Measurements from ENCODE around the gene CACNG4. TPM values are rescaled to one million over a fixed set of nuclear protein-coding genes. Genes with fewer than 3 reads are reported as not detected.

CACNG4 gene
- total RNA-seq, 1 donor from 2014 or later = not detected

GRCh38 chr17:67015001-67015400 lies 50.5 kb downstream of the CACNG4 start:
- FAIRE-seq (no peak), DNase-seq (ENCODE audit: low read depth) (no peak)
- H3K27me3 ChIP-seq (ENCODE audit: control insufficient read depth, insufficient read depth, low read length) = no peaks in the 10 kb centered on the region
- H3K4me3 ChIP-seq (ENCODE audit: low read depth, low read length) = no peak overlapping the region
- no peak for TF ChIP-seq CTCF (IDR thresholded peaks at IDR 0.05; ENCODE audit: insufficient read depth, low read length, severe bottlenecking)
- H3K36me3 ChIP-seq (ENCODE audit: control insufficient read depth, insufficient read depth, low read length) = no peaks in the 10 kb centered on the region

GRCh38 chr17:67016039-67016762 lies 51.7 kb downstream of the CACNG4 start:
- DNase-seq (ENCODE audit: low read depth) (no peak), FAIRE-seq (no peak)
- TF ChIP-seq CTCF (IDR thresholded peaks at IDR 0.05; ENCODE audit: insufficient read depth, low read length, severe bottlenecking) = no peak
- Histone ChIP-seq H3K36me3 (ENCODE audit: control insufficient read depth, insufficient read depth, low read length) (no peaks in the 10 kb centered on the region), H3K27me3 (ENCODE audit: control insufficient read depth, insufficient read depth, low read length) (no peaks in the 10 kb centered on the region), H3K4me3 (ENCODE audit: low read depth, low read length) (no peak overlapping the region)

- Histone ChIP-seq H3K36me3 (ENCODE audit: control insufficient read depth, insufficient read depth, low read length) (no peaks in the 10 kb centered on the region), H3K27me3 (ENCODE audit: control insufficient read depth, insufficient read depth, low read length) (no peaks in the 10 kb centered on the region), H3K4me3 (ENCODE audit: low read depth, low read length) (no peak overlapping the region)
- FAIRE-seq (no peak), DNase-seq (ENCODE audit: low read depth) (no peak)
- TF ChIP-seq CTCF (IDR thresholded peaks at IDR 0.05; ENCODE audit: insufficient read depth, low read length, severe bottlenecking) = no peak
Observed at GRCh38 chr17:67017910-67018309, 53.4 kb downstream of the CACNG4 start.

GRCh38 chr17:67018471-67019434 lies 54.2 kb downstream of the CACNG4 start:
- no peak for TF ChIP-seq CTCF (IDR thresholded peaks at IDR 0.05; ENCODE audit: insufficient read depth, low read length, severe bottlenecking)
- H3K36me3 ChIP-seq (ENCODE audit: control insufficient read depth, insufficient read depth, low read length) = no peaks in the 10 kb centered on the region
- no peaks in the 10 kb centered on the region for H3K27me3 ChIP-seq (ENCODE audit: control insufficient read depth, insufficient read depth, low read length)
- no peak overlapping the region for H3K4me3 ChIP-seq (ENCODE audit: low read depth, low read length)
- DNase-seq (ENCODE audit: low read depth) (no peak), FAIRE-seq (no peak)

GRCh38 chr17:67019809-67020208 lies 55.3 kb downstream of the CACNG4 start:
- no peak for TF ChIP-seq CTCF (IDR thresholded peaks at IDR 0.05; ENCODE audit: insufficient read depth, low read length, severe bottlenecking)
- FAIRE-seq = no peak
- Histone ChIP-seq H3K36me3 (ENCODE audit: control insufficient read depth, insufficient read depth, low read length) (no peaks in the 10 kb centered on the region), H3K4me3 (ENCODE audit: low read depth, low read length) (no peak overlapping the region), H3K27me3 (ENCODE audit: control insufficient read depth, insufficient read depth, low read length) (no peaks in the 10 kb centered on the region)
- DNase-seq (ENCODE audit: low read depth) = no peak
